Measurements from ENCODE around the gene PSMD5.

Gene PSMD5

GRCh38 chr9:120856700-120857099 lies 14.0 kb upstream of the PSMD5 start:
- Mint-ChIP-seq H3K4me3 (no peak overlapping the region), H3K36me3 (ENCODE audit: low read depth) (peaks cover 67% of the 10 kb centered on the region)
- intact Hi-C loops (cut with micrococcal nuclease) = no loop called here

GRCh38 chr9:120855827-120856670 lies 13.3 kb upstream of the PSMD5 start:
- H3K4me3 Mint-ChIP-seq = no peak overlapping the region
- peaks cover 67% of the 10 kb centered on the region for H3K36me3 Mint-ChIP-seq (ENCODE audit: low read depth)
- no peak overlapping the region for H3K27ac Mint-ChIP-seq
- intact Hi-C loops (cut with micrococcal nuclease) = no loop called here
- peaks cover 7% of the 10 kb centered on the region for H3K4me1 Mint-ChIP-seq (ENCODE audit: low read depth)
- H3K27me3 Mint-ChIP-seq = no peaks in the 10 kb centered on the region
- H3K9me3 Mint-ChIP-seq = no peaks in the 10 kb centered on the region

More at GRCh38 chr9:120856700-120857099, 14.0 kb upstream of the PSMD5 start:
- Mint-ChIP-seq H3K27ac (no peak overlapping the region), H3K9me3 (no peaks in the 10 kb centered on the region), H3K4me1 (ENCODE audit: low read depth) (peaks cover 7% of the 10 kb centered on the region), H3K27me3 (no peaks in the 10 kb centered on the region)

- no peak overlapping the region for H3K4me3 Mint-ChIP-seq
- intact Hi-C loops (cut with micrococcal nuclease) = no loop called here
Observed at GRCh38 chr9:120854596-120855327, 12.0 kb upstream of the PSMD5 start.

GRCh38 chr9:120853198-120853597 lies 10.5 kb upstream of the PSMD5 start:
- Mint-ChIP-seq H3K4me3 (no peak overlapping the region), H3K27me3 (no peaks in the 10 kb centered on the region), H3K27ac (no peak overlapping the region), H3K4me1 (ENCODE audit: low read depth) (peaks cover 4% of the 10 kb centered on the region), H3K9me3 (no peaks in the 10 kb centered on the region), H3K36me3 (ENCODE audit: low read depth) (peaks cover 51% of the 10 kb centered on the region)
- intact Hi-C loops (cut with micrococcal nuclease) = no loop called here

More at GRCh38 chr9:120854596-120855327, 12.0 kb upstream of the PSMD5 start:
- Mint-ChIP-seq H3K36me3 (ENCODE audit: low read depth) (peaks cover 63% of the 10 kb centered on the region), H3K27me3 (no peaks in the 10 kb centered on the region), H3K4me1 (ENCODE audit: low read depth) (peaks cover 7% of the 10 kb centered on the region), H3K9me3 (no peaks in the 10 kb centered on the region), H3K27ac (no peak overlapping the region)

- peaks cover 43% of the 10 kb centered on the region for H3K36me3 Mint-ChIP-seq (ENCODE audit: low read depth)
- H3K4me3 Mint-ChIP-seq = no peak overlapping the region
- intact Hi-C loops (cut with micrococcal nuclease) = no loop called here
- no peaks in the 10 kb centered on the region for H3K4me1 Mint-ChIP-seq (ENCODE audit: low read depth)
- H3K27ac Mint-ChIP-seq = no peak overlapping the region
- no peaks in the 10 kb centered on the region for H3K9me3 Mint-ChIP-seq
- H3K27me3 Mint-ChIP-seq = no peaks in the 10 kb centered on the region
Observed at GRCh38 chr9:120852240-120853010, 9.7 kb upstream of the PSMD5 start.

- no peaks in the 10 kb centered on the region for H3K4me1 Mint-ChIP-seq (ENCODE audit: low read depth)
- peaks cover 33% of the 10 kb centered on the region for H3K36me3 Mint-ChIP-seq (ENCODE audit: low read depth)
Observed at GRCh38 chr9:120851449-120851848, 8.7 kb upstream of the PSMD5 start.

GRCh38 chr9:120850315-120850714 lies 7.6 kb upstream of the PSMD5 start:
- no peaks in the 10 kb centered on the region for H3K9me3 Mint-ChIP-seq
- intact Hi-C loops (cut with micrococcal nuclease) = no loop called here
- no peak overlapping the region for H3K4me3 Mint-ChIP-seq
- H3K4me1 Mint-ChIP-seq (ENCODE audit: low read depth) = no peaks in the 10 kb centered on the region
- no peaks in the 10 kb centered on the region for H3K27me3 Mint-ChIP-seq
- peaks cover 39% of the 10 kb centered on the region for H3K36me3 Mint-ChIP-seq (ENCODE audit: low read depth)
- H3K27ac Mint-ChIP-seq = no peak overlapping the region

More at GRCh38 chr9:120851449-120851848, 8.7 kb upstream of the PSMD5 start:
- intact Hi-C loops (cut with micrococcal nuclease) = no loop called here
- Mint-ChIP-seq H3K27ac (no peak overlapping the region), H3K27me3 (no peaks in the 10 kb centered on the region), H3K9me3 (no peaks in the 10 kb centered on the region), H3K4me3 (no peak overlapping the region)

GRCh38 chr9:120846906-120847305 lies 4.2 kb upstream of the PSMD5 start:
- H3K36me3 Mint-ChIP-seq (ENCODE audit: low read depth) = peaks cover 49% of the 10 kb centered on the region
- peaks cover 30% of the 10 kb centered on the region for H3K4me1 Mint-ChIP-seq (ENCODE audit: low read depth)

GRCh38 chr9:120846251-120846889 lies 3.6 kb upstream of the PSMD5 start:
- no peaks in the 10 kb centered on the region for H3K9me3 Mint-ChIP-seq
- no peak overlapping the region for H3K27ac Mint-ChIP-seq
- H3K4me1 Mint-ChIP-seq (ENCODE audit: low read depth) = peaks cover 35% of the 10 kb centered on the region
- peaks cover 45% of the 10 kb centered on the region for H3K36me3 Mint-ChIP-seq (ENCODE audit: low read depth)
- intact Hi-C loops (cut with micrococcal nuclease) = no loop called here
- H3K4me3 Mint-ChIP-seq = no peak overlapping the region
- H3K27me3 Mint-ChIP-seq = no peaks in the 10 kb centered on the region

More at GRCh38 chr9:120846906-120847305, 4.2 kb upstream of the PSMD5 start:
- no peaks in the 10 kb centered on the region for H3K9me3 Mint-ChIP-seq
- H3K27ac Mint-ChIP-seq = no peak overlapping the region
- no peak overlapping the region for H3K4me3 Mint-ChIP-seq
- H3K27me3 Mint-ChIP-seq = no peaks in the 10 kb centered on the region
- intact Hi-C loops (cut with micrococcal nuclease) = no loop called here

GRCh38 chr9:120845255-120845654 lies 2.5 kb upstream of the PSMD5 start:
- no peaks in the 10 kb centered on the region for H3K27me3 Mint-ChIP-seq
- peaks cover 44% of the 10 kb centered on the region for H3K36me3 Mint-ChIP-seq (ENCODE audit: low read depth)
- no peak overlapping the region for H3K4me3 Mint-ChIP-seq
- intact Hi-C loops (cut with micrococcal nuclease) = no loop called here
- peaks cover 38% of the 10 kb centered on the region for H3K4me1 Mint-ChIP-seq (ENCODE audit: low read depth)
- no peaks in the 10 kb centered on the region for H3K9me3 Mint-ChIP-seq
- H3K27ac Mint-ChIP-seq = no peak overlapping the region

- Mint-ChIP-seq H3K4me3 (peak overlapping the region; percentile 97), H3K9me3 (no peaks in the 10 kb centered on the region), H3K27ac (peak overlapping the region; percentile 100), H3K27me3 (no peaks in the 10 kb centered on the region), H3K4me1 (ENCODE audit: low read depth) (peaks cover 53% of the 10 kb centered on the region), H3K36me3 (ENCODE audit: low read depth) (peaks cover 64% of the 10 kb centered on the region)
- intact Hi-C loops (cut with micrococcal nuclease) = loop anchor here (2.0 kb wide), 1 partner anchor 35 kb away; the partner anchor contains the start of gene PHF19
Observed at GRCh38 chr9:120841930-120842684, 615 bp downstream of the PSMD5 start.

GRCh38 chr9:120839146-120839545 lies 3.6 kb downstream of the PSMD5 start:
- Mint-ChIP-seq H3K27ac (peak overlapping the region; percentile 47), H3K36me3 (ENCODE audit: low read depth) (peaks cover 64% of the 10 kb centered on the region), H3K9me3 (no peaks in the 10 kb centered on the region), H3K4me1 (ENCODE audit: low read depth) (peaks cover 42% of the 10 kb centered on the region), H3K4me3 (no peak overlapping the region), H3K27me3 (no peaks in the 10 kb centered on the region)
- intact Hi-C loops (cut with micrococcal nuclease) = no loop called here

GRCh38 chr9:120837921-120838320 lies 4.8 kb downstream of the PSMD5 start:
- no peaks in the 10 kb centered on the region for H3K9me3 Mint-ChIP-seq
- H3K4me1 Mint-ChIP-seq (ENCODE audit: low read depth) = peaks cover 32% of the 10 kb centered on the region
- no peak overlapping the region for H3K27ac Mint-ChIP-seq
- intact Hi-C loops (cut with micrococcal nuclease) = no loop called here
- no peak overlapping the region for H3K4me3 Mint-ChIP-seq
- no peaks in the 10 kb centered on the region for H3K27me3 Mint-ChIP-seq
- peaks cover 69% of the 10 kb centered on the region for H3K36me3 Mint-ChIP-seq (ENCODE audit: low read depth)
